ENCODE data around the gene TCAP.
"Not testable (repeated sequence)": the region's sequence is repeated elsewhere in the genome, so short reads cannot be mapped to it uniquely, and the experiment has no call there.

Gene TCAP

DNA sequence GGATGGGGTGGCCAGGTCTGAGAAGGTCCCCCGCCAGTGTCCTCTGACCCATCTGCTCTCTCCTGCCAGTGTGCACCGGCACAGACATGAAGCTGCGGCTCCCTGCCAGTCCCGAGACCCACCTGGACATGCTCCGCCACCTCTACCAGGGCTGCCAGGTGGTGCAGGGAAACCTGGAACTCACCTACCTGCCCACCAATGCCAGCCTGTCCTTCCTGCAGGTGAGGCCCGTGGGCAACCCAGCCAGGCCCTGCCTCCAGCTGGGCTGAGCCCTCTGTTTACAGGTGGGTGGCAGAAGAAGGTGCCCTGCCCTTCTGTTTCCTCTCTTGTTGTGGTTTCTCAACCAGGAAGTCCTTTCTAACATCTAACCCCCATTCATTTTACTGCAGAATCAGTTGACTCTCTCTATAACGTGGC lies 41.8 kb downstream of the TCAP start:
- no peak for DNase-seq

- DNase-seq, result no peak
These were observed 44.3 kb downstream of the TCAP start for GRCh38 chr17:39709319-39709997.

GRCh38 chr17:39709998-39710964 lies 45.1 kb downstream of the TCAP start:
- DNase-seq, result no peak

GRCh38 chr17:39711071-39711470 lies 45.9 kb downstream of the TCAP start:
- DNase-seq, result not testable (repeated sequence)

DNA sequence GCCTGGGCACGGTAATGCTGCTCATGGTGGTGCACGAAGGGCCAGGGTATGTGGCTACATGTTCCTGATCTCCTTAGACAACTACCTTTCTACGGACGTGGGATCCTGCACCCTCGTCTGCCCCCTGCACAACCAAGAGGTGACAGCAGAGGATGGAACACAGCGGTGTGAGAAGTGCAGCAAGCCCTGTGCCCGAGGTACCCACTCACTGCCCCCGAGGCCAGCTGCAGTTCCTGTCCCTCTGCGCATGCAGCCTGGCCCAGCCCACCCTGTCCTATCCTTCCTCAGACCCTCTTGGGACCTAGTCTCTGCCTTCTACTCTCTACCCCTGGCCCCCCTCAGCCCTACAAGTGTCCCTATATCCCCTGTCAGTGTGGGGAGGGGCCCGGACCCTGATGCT lies 46.7 kb downstream of the TCAP start:
- DNase-seq, result no peak

DNA sequence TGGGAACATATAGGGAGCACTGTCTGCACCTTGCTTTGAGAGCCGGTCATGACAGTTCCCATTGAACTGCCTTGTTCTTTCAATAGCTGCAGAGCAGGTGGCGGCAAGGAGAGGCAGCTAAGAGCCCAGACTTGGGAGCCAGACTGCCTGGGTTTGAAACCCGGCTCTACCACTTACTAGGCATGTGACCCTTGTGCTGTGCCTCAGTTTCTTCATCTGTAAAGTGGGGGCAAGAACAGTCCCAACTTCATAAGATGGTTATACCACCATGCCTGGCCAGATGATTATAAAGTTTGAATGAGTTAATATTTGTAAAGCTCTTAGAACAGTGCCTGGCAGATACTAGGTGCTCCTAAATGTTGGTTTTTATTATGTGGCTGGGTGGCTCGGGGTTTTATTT lies 49.1 kb downstream of the TCAP start:
- DNase-seq, result no peak

DNA sequence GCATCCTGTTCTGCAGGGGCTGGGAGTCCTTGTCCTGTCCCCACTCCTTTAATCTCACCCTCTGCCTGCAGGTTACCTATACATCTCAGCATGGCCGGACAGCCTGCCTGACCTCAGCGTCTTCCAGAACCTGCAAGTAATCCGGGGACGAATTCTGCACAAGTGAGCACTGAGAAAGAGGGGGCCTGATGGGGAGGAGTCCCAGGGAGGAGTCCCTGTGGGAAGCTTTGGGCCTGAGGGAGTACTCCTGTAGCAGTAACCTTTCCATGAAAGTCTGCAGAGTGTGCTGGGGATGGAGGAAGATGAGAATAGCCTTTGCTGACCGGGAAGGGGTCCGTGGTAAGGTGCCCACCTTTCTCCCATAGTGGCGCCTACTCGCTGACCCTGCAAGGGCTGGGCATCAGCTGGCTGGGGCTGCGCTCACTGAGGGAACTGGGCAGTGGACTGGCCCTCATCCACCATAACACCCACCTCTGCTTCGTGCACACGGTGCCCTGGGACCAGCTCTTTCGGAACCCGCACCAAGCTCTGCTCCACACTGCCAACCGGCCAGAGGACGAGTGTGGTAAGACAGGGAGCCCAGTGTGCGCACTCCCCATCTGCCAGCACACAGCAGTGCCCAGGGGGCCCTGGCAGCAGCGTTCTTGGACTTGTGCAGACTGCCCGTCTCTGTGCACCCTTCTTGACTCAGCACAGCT lies 50.4 kb downstream of the TCAP start:
- no peak for DNase-seq

All from NCI-H2081 treated with DMSO at 0.1 percent for 48 hours (cell line).